Omental fat pad (tissue), 4 donors: Measurements from ENCODE around the gene ZBTB21. TPM values are rescaled to one million over a fixed set of nuclear protein-coding genes. Genes with fewer than 3 reads are reported as not detected.

Experiments used
- ATAC-seq: fragments of 150-250 bp; one replicate; pipeline ENCODE4 v1.9.1; 2016; ENCODE audit warnings: mild to moderate bottlenecking, moderate library complexity; ENCODE audit not compliant: low FRiP score
- DNase-seq: peaks from one replicate; pipeline ENCODE4 v3.0.0-alpha.2; 2019; ENCODE audit warnings: low spot score
- CTCF ChIP-seq, 3 donors: fragments of 450-650 bp; IDR thresholded peaks; one replicate each; pipeline ENCODE4 v1.5.1; 2016 to 2017; ENCODE audit warnings: antibody characterized with exemption in 3 of 3, mild to moderate bottlenecking in 3 of 3, moderate library complexity in 2 of 3
- total RNA-seq, 4 donors: library from RNA; depleted of rRNA; stranded (reverse); fragments of >200 nt; gene quantifications; one replicate each; pipeline ENCODE4 v1.1.0, GENCODE V29; 2016

Gene ZBTB21
- total RNA-seq, 4 donors from 2014 or later, result 11.6 to 27.8 (median 18.9) TPM

- TF ChIP-seq CTCF (IDR thresholded peaks at IDR 0.05), result no peak
- no peak for DNase-seq
- no peak for ATAC-seq
Measured at GRCh38 chr21:41993744-41994143, 16.4 kb downstream of the ZBTB21 start.

- DNase-seq (no peak), ATAC-seq (no peak)
- no peak for TF ChIP-seq CTCF (IDR thresholded peaks at IDR 0.05)
Measured at GRCh38 chr21:41992576-41992975, 17.6 kb downstream of the ZBTB21 start.

- TF ChIP-seq CTCF (IDR thresholded peaks at IDR 0.05), result no peak
- ATAC-seq, result no peak
- no peak for DNase-seq
Measured at GRCh38 chr21:41991659-41992058, 18.5 kb downstream of the ZBTB21 start.

GRCh38 chr21:41989698-41990097 lies 20.5 kb downstream of the ZBTB21 start:
- DNase-seq (no peak), ATAC-seq (no peak)
- no peak for TF ChIP-seq CTCF (IDR thresholded peaks at IDR 0.05)

- TF ChIP-seq CTCF (IDR thresholded peaks at IDR 0.05), result no peak
- DNase-seq, result no peak
- no peak for ATAC-seq
Measured at GRCh38 chr21:41987310-41987709, 22.9 kb downstream of the ZBTB21 start.

- DNase-seq, result no peak
- ATAC-seq, result no peak
- no peak for TF ChIP-seq CTCF (IDR thresholded peaks at IDR 0.05)
Measured at GRCh38 chr21:41985662-41986416, 24.3 kb downstream of the ZBTB21 start.

- no peak for TF ChIP-seq CTCF (IDR thresholded peaks at IDR 0.05)
- ATAC-seq (no peak), DNase-seq (no peak)
Measured at GRCh38 chr21:41983229-41983628, 26.9 kb downstream of the ZBTB21 start.
